Measurements from ENCODE around the gene MAGEA4. TPM values are rescaled to one million over a fixed set of nuclear protein-coding genes. Genes with fewer than 3 reads are reported as not detected.

Gene MAGEA4
- not detected in 2 replicates for total RNA-seq (ENCODE audit: low replicate concordance)

GRCh38 chrX:151912780-151913179 is at the start of gene MAGEA4:
TSS of gene MAGEA4 (plus strand) at chrX:151912889. CDS start at chrX:151923665, 10,776 bp downstream.
- H3K9me3 Mint-ChIP-seq = no peaks in the 10 kb centered on the region
- H3K27ac ChIP-seq = no peak within 1 kb of the TSS

DNA sequence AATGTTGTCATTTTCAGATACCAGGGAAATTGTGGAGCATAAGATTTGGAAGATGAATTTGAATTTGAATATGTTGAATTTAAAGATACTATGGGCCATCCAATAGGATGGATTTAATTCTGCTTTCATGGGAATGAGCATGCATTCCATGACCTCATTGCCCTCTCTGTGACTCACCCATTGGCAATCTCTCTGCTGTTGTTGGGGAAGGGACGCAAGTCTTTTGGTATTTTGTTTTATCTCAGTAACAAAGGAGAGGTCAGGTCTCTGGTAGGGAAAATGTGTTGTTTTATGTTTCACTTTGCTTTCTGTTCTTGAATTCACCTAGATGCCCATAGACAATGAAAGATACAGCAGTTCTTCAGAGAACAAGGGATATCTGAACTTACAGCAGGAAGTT is 42.1 kb upstream of the MAGEA4 start:
- no peaks in the 10 kb centered on the region for H3K9me3 ChIP-seq (ENCODE audit: low read depth)
- Mint-ChIP-seq H3K4me3 (no peak overlapping the region), H3K36me3 (no peaks in the 10 kb centered on the region), H3K4me1 (no peaks in the 10 kb centered on the region), H3K9me3 (peaks cover 5% of the 10 kb centered on the region), H3K27me3 (ENCODE audit: insufficient read depth, low read depth) (no peaks in the 10 kb centered on the region), H3K27ac (no peak overlapping the region)
- no peaks in the 10 kb centered on the region for H3K27me3 ChIP-seq
- H3K4me1 ChIP-seq = no peaks in the 10 kb centered on the region
- no peaks in the 10 kb centered on the region for H3K36me3 ChIP-seq
- no peak overlapping the region for H3K9ac ChIP-seq
- H3K4me2 ChIP-seq = no peak overlapping the region
- H3F3A ChIP-seq (ENCODE audit: low read depth) = no peaks in the 10 kb centered on the region
- H3K79me2 ChIP-seq (ENCODE audit: low read depth) = no peaks in the 10 kb centered on the region
- TF ChIP-seq, protein P1, sequence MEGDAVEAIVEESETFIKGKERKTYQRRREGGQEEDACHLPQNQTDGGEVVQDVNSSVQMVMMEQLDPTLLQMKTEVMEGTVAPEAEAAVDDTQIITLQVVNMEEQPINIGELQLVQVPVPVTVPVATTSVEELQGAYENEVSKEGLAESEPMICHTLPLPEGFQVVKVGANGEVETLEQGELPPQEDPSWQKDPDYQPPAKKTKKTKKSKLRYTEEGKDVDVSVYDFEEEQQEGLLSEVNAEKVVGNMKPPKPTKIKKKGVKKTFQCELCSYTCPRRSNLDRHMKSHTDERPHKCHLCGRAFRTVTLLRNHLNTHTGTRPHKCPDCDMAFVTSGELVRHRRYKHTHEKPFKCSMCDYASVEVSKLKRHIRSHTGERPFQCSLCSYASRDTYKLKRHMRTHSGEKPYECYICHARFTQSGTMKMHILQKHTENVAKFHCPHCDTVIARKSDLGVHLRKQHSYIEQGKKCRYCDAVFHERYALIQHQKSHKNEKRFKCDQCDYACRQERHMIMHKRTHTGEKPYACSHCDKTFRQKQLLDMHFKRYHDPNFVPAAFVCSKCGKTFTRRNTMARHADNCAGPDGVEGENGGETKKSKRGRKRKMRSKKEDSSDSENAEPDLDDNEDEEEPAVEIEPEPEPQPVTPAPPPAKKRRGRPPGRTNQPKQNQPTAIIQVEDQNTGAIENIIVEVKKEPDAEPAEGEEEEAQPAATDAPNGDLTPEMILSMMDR (IDR thresholded peaks at IDR 0.05) = no peak
- TF ChIP-seq EZH2phosphoT487 (IDR thresholded peaks at IDR 0.05) (no peak), EZH2 (IDR thresholded peaks at IDR 0.05) (no peak)
- H3K4me3 ChIP-seq = no peak overlapping the region
- no peak overlapping the region for H3K27ac ChIP-seq
- no peak for DNase-seq (ENCODE audit: low spot score)
- no peak overlapping the region for H2AFZ ChIP-seq (replicated peaks)
- no peaks in the 10 kb centered on the region for H4K20me1 ChIP-seq (ENCODE audit: low read depth)

More at GRCh38 chrX:151912780-151913179, at the start of gene MAGEA4:
- Histone ChIP-seq H3K9ac (no peak within 1 kb of the TSS), H3F3A (ENCODE audit: low read depth) (no peaks in the 10 kb centered on the region), H3K9me3 (ENCODE audit: low read depth) (peaks cover 3% of the 10 kb centered on the region), H3K4me1 (no peaks in the 10 kb centered on the region), H2AFZ (replicated peaks) (no peak within 1 kb of the TSS), H3K4me2 (no peak within 1 kb of the TSS), H4K20me1 (ENCODE audit: low read depth) (no peaks in the 10 kb centered on the region), H3K4me3 (no peak within 1 kb of the TSS), H3K79me2 (ENCODE audit: low read depth) (no peaks in the 10 kb centered on the region), H3K36me3 (no peaks in the 10 kb centered on the region), H3K27me3 (no peaks in the 10 kb centered on the region)
- no peaks in the 10 kb centered on the region for H3K4me1 Mint-ChIP-seq
- H3K27me3 Mint-ChIP-seq (ENCODE audit: insufficient read depth, low read depth) = no peaks in the 10 kb centered on the region
- no peaks in the 10 kb centered on the region for H3K36me3 Mint-ChIP-seq
- DNase-seq (ENCODE audit: low spot score) = no peak
- H3K4me3 Mint-ChIP-seq = no peak within 1 kb of the TSS
- TF ChIP-seq, protein P1 (IDR thresholded peaks at IDR 0.05) = no peak
- TF ChIP-seq EZH2 (IDR thresholded peaks at IDR 0.05) (no peak), EZH2phosphoT487 (IDR thresholded peaks at IDR 0.05) (no peak)
- no peak within 1 kb of the TSS for H3K27ac Mint-ChIP-seq

DNA sequence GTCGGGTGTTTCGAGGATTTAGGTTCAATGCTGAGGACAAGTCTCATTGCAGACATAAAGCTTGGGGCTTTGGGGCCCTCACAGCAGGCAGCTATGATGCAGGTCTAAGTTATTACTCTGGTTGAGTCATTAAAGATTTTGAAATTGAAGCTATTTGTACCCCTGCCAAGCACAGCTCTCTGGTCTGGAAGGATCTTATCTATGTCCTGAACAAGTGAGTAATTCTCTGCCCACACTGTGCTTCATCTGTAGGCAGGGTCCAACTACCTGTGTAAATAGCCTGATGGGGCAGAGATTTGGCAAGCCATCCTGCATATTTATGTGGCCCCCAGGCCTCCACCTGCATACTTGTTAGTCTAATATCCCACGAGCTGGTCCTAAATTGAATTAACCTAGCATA is 41.4 kb upstream of the MAGEA4 start:
- DNase-seq (ENCODE audit: low spot score) = no peak
- no peak overlapping the region for H3K9ac ChIP-seq
- no peak overlapping the region for H3K4me3 ChIP-seq
- Mint-ChIP-seq H3K9me3 (peaks cover 5% of the 10 kb centered on the region), H3K4me3 (no peak overlapping the region), H3K36me3 (no peaks in the 10 kb centered on the region), H3K27ac (no peak overlapping the region), H3K27me3 (ENCODE audit: insufficient read depth, low read depth) (peaks cover 2% of the 10 kb centered on the region), H3K4me1 (no peaks in the 10 kb centered on the region)
- no peaks in the 10 kb centered on the region for H4K20me1 ChIP-seq (ENCODE audit: low read depth)
- H3K4me1 ChIP-seq = no peaks in the 10 kb centered on the region
- no peak overlapping the region for H3K27ac ChIP-seq
- H3K9me3 ChIP-seq (ENCODE audit: low read depth) = no peaks in the 10 kb centered on the region
- H3K36me3 ChIP-seq = no peaks in the 10 kb centered on the region
- no peaks in the 10 kb centered on the region for H3F3A ChIP-seq (ENCODE audit: low read depth)
- no peaks in the 10 kb centered on the region for H3K79me2 ChIP-seq (ENCODE audit: low read depth)
- H3K27me3 ChIP-seq = no peaks in the 10 kb centered on the region
- H2AFZ ChIP-seq (replicated peaks) = no peak overlapping the region
- no peak overlapping the region for H3K4me2 ChIP-seq
- TF ChIP-seq EZH2phosphoT487 (IDR thresholded peaks at IDR 0.05) (no peak), EZH2 (IDR thresholded peaks at IDR 0.05) (no peak)
- TF ChIP-seq, protein P1 (IDR thresholded peaks at IDR 0.05) = no peak

All from neural progenitor cell (in vitro differentiated cells).